ENCODE results near the gene ZBTB17.
"Not testable (repeated sequence)": the region's sequence is repeated elsewhere in the genome, so short reads cannot be mapped to it uniquely, and the experiment has no call there.

ZBTB17 gene

DNA sequence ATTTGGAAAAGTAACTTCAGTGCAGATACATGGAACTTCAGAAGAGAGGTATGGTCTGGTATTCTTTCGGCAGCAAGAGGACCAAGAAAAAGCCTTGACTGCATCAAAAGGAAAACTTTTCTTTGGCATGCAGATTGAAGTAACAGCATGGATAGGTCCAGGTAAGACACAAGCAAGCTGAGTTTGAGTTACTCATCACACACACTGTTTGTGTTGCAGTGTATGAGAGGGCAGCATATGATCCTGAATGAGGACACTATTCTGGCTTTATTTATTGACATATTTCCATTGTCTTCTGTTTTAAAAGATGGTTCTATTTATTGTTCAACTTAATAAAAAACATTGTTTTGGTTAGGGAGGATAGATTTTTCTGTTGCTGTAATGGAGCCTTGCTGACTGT, 64.8 kb downstream of the ZBTB17 start:
- DNase-seq: no peak
- Histone ChIP-seq H3K4me3 (ENCODE audit: low read depth, low read length) (no peak overlapping the region), H3K36me3 (peaks cover 10% of the 10 kb centered on the region), H3K4me1 (no peaks in the 10 kb centered on the region), H3K27me3 (no peaks in the 10 kb centered on the region), H3K9me3 (no peaks in the 10 kb centered on the region)
- TF ChIP-seq, protein P1, sequence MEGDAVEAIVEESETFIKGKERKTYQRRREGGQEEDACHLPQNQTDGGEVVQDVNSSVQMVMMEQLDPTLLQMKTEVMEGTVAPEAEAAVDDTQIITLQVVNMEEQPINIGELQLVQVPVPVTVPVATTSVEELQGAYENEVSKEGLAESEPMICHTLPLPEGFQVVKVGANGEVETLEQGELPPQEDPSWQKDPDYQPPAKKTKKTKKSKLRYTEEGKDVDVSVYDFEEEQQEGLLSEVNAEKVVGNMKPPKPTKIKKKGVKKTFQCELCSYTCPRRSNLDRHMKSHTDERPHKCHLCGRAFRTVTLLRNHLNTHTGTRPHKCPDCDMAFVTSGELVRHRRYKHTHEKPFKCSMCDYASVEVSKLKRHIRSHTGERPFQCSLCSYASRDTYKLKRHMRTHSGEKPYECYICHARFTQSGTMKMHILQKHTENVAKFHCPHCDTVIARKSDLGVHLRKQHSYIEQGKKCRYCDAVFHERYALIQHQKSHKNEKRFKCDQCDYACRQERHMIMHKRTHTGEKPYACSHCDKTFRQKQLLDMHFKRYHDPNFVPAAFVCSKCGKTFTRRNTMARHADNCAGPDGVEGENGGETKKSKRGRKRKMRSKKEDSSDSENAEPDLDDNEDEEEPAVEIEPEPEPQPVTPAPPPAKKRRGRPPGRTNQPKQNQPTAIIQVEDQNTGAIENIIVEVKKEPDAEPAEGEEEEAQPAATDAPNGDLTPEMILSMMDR (IDR thresholded peaks at IDR 0.05; ENCODE audit: low read depth, low read length): no peak

DNA sequence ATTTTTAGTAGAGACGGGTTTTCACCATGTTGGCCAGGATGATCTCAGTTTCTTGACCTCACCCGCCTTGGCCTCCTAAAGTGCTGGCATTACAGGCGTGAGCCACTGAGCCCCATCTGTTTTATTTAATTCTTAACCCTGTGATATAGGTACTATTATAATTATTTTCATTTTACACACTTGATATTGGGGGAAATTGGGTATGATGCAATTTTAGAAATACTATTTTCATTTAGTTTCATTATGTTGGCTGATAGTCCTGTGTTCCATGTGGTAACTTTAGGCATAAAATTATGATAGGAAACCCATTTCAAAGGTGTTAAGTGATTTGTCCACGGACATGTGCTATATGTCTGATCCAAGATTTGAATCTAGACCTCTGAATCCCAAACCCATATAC, 67.3 kb downstream of the ZBTB17 start:
- Histone ChIP-seq H3K36me3 (peaks cover 10% of the 10 kb centered on the region), H3K4me3 (ENCODE audit: low read depth, low read length) (no peak overlapping the region), H3K4me1 (no peaks in the 10 kb centered on the region), H3K27me3 (no peaks in the 10 kb centered on the region), H3K9me3 (no peaks in the 10 kb centered on the region)
- DNase-seq: no peak
- TF ChIP-seq, protein P1 (IDR thresholded peaks at IDR 0.05; ENCODE audit: low read depth, low read length): no peak

DNA sequence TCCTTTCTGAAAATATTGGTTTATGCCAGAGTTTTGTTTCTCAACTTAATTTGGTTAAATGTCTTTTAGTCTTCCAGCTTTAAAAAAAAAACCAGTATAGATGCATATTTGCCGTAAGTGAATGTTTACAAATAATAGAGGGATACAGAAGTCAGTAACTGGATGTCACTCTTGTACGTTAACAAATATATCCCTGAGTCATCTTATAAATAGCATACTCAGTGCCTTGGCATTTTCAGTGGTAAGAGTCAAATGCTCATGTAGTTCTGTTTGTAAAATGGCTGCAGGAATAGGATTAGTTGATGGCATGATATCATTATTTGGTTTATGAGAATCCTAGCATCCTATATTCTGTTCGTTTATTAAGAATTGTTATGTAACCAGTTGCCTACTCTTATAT, 73.0 kb downstream of the ZBTB17 start:
- TF ChIP-seq, protein P1 (IDR thresholded peaks at IDR 0.05; ENCODE audit: low read depth, low read length): no peak
- no peaks in the 10 kb centered on the region for H3K9me3 ChIP-seq
- H3K36me3 ChIP-seq: no peaks in the 10 kb centered on the region
- DNase-seq: no peak
- no peak overlapping the region for H3K4me3 ChIP-seq (ENCODE audit: low read depth, low read length)
- no peaks in the 10 kb centered on the region for H3K4me1 ChIP-seq
- H3K27me3 ChIP-seq: no peaks in the 10 kb centered on the region

DNA sequence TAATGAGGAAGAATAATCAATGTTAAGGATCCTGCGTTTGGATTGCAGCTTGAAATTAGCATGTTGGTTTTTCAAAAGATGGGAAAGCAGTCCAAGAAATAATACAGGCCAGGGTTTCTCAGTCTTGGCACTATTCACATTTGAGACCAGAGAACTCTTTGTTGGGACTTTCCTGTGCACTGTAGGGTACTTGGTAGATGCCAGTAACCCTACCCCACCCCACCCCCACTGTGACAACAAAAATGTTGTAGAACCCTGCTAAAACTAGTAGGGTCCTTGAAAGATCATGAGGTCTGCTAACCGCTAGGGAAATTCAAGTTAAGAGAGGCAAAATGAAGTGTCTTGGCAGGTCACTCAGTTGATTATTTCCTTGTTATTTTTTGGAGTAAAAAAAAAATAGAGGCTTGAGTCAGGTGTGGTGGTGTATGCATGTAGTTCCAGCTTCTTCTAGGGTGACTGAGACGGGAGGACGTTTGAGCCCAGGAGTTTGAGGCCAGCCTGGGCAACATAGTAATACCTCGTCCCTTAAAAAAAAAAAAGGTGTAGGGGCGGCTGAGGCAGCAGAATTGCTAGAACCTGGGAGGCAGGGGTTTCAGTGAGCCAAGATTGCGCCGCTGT, 75.1 kb downstream of the ZBTB17 start:
- no peaks in the 10 kb centered on the region for H3K4me1 ChIP-seq
- H3K4me3 ChIP-seq (ENCODE audit: low read depth, low read length): no peak overlapping the region
- DNase-seq: no peak
- TF ChIP-seq, protein P1 (IDR thresholded peaks at IDR 0.05; ENCODE audit: low read depth, low read length): no peak
- no peaks in the 10 kb centered on the region for H3K36me3 ChIP-seq
- no peaks in the 10 kb centered on the region for H3K27me3 ChIP-seq
- H3K9me3 ChIP-seq: no peaks in the 10 kb centered on the region

DNA sequence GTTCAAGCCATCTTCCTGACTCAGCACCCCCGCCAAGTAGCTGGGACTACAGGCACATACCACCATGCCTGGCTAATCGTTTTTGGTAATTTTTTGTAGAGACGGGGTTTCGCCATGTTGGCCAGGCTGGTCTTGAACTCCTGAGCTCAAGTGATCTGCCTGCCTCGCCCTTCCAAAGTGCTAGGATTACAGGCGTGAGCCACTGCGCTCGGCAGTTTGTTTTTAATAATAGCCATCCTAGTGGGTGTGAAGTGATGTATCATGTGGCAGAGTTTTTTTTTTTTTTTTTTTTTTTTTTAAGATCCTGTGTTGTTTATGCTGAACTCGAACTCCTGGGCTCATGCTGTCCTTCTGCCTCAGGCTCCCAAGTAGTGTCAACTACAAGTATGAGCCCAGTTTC, 76.6 kb downstream of the ZBTB17 start:
- DNase-seq: no peak
- H3K36me3 ChIP-seq: no peaks in the 10 kb centered on the region
- TF ChIP-seq, protein P1 (IDR thresholded peaks at IDR 0.05; ENCODE audit: low read depth, low read length): no peak
- no peak overlapping the region for H3K4me3 ChIP-seq (ENCODE audit: low read depth, low read length)
- H3K4me1 ChIP-seq: no peaks in the 10 kb centered on the region
- H3K9me3 ChIP-seq: no peaks in the 10 kb centered on the region
- no peaks in the 10 kb centered on the region for H3K27me3 ChIP-seq

DNA sequence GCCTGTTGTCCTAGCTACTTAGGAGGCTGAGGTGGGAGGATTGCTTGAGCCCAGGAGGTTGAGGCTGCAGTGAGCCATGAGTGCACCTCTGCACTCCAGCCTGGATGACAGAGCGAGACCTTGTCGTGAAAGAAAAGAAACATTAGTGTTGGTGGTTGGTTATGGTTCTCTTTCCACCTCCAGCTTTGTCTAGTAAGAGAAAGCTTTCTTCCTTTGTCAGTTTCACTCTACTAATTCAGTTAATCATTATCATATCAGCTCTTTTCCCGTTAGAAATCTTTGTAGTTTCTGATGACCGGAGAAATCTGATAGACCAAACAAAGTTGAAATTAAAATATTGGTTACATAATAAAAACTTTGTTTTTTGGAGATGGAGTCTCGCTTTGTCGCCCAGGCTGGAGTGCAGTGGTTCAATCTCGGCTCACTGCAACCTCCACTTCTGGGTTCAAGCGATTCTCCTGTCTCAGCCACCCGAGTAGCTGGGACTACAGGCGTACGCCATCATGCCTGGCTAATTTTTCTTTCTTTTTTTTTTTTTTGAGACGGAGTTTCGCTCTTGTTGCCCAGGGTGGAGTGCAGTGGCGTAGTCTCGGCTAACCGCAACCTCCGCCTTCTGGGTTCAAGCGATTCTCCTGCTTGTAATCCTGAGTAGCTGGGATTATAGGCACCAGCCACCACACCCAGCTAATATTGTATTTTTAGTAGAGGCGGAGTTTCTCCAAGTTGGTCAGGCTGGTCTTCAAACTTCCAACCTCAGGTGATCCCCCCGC, 78.9 kb downstream of the ZBTB17 start:
- H3K36me3 ChIP-seq; H3K4me1 ChIP-seq; H3K9me3 ChIP-seq; H3K4me3 ChIP-seq (ENCODE audit: low read depth, low read length); H3K27me3 ChIP-seq; DNase-seq: not testable (repeated sequence)

All from BE2C (cell line).